GM12892 (cell line): ENCODE measurements around the gene HTRA1.

Source experiments
- DNase-seq: peaks from one replicate; pipeline ENCODE4 v3.0.0; 2011; ENCODE audit not compliant: insufficient read length
- FAIRE-seq: peaks from 2 replicates; lab custom pipeline; 2011; peaks lifted over from hg19 to GRCh38; lab: Jason Lieb, UNC
- POLR2A ChIP-seq: IDR thresholded peaks from 2 replicates; pipeline ENCODE4 v1.6.1; 2011; ENCODE audit warnings: low read depth, low read length, control low read depth
- POLR2AphosphoS5 ChIP-seq: IDR thresholded peaks from 2 replicates; pipeline ENCODE4 v1.6.1; 2011; ENCODE audit warnings: low read depth, low read length, control low read depth
- TAF1 ChIP-seq: IDR thresholded peaks from 2 replicates; pipeline ENCODE4 v1.6.1; 2011; ENCODE audit warnings: low read depth, mild to moderate bottlenecking, control low read depth, low read length, borderline replicate concordance

Gene HTRA1

DNA sequence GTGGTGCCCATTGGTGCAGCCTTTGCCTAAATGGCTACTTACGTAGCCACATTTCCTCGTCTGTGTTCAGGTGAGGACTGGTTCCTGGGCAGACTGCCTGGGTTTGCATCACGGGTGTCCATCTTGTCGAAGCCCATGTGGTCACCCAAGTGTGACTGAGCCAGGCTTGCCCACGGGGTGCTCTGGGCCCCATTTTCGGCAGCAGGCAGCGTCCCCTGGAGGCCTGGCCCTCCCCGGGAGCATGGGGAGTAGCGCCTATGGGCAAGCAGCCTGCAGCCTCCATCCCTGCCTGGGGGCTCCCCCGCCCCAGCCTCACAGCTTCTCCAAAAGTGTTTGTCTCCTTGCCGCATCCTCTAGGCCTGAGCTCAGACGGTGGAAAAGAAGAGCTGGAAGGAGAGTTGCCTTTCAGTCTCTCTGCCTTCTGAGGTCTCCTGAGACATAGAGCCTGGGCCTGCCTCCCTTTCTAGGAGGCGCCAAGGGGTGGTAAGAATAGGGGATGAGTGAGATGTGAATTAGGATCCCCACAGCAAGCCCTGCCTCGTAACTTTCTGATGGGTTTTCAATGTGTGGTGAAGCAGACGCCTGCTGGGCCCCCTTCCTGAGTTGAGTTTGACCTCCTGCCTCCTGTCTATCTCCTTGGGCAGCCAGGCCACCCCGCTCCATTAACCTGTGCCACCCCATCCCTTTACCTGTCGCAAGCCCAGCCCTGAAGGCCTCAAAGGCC lies 42.7 kb downstream of the HTRA1 start:
- DNase-seq: no peak
- no peak for FAIRE-seq
- TF ChIP-seq TAF1: no peak
- no peak for TF ChIP-seq POLR2AphosphoS5
- TF ChIP-seq POLR2A: no peak

- no peak for DNase-seq
- no peak for FAIRE-seq
- TF ChIP-seq POLR2AphosphoS5 (no peak), TAF1 (no peak), POLR2A (no peak)
These were observed 43.2 kb downstream of the HTRA1 start for GRCh38 chr10:122504610-122504950.

DNA sequence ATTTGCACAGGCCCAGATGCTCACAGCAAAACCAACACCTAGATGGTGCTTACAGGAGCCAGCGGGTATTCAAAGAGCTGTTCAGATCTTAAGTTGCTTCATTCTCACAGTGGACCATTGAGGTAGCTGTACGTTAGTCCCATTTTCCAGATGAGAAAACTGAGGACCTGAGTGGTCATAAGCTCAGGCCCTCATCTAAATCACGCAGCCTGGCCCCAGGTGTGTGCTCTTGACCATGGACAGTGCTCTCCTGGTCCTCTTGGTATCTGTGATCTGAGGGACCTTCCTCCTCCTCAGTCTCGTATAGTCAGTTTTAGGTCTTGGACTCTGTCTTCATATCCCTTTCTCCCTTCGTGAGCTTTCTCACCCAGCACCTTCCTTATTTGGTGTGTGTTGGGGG lies 43.7 kb downstream of the HTRA1 start:
- no peak for DNase-seq
- TF ChIP-seq POLR2AphosphoS5: no peak
- TF ChIP-seq POLR2A: no peak
- TF ChIP-seq TAF1: no peak
- no peak for FAIRE-seq

DNA sequence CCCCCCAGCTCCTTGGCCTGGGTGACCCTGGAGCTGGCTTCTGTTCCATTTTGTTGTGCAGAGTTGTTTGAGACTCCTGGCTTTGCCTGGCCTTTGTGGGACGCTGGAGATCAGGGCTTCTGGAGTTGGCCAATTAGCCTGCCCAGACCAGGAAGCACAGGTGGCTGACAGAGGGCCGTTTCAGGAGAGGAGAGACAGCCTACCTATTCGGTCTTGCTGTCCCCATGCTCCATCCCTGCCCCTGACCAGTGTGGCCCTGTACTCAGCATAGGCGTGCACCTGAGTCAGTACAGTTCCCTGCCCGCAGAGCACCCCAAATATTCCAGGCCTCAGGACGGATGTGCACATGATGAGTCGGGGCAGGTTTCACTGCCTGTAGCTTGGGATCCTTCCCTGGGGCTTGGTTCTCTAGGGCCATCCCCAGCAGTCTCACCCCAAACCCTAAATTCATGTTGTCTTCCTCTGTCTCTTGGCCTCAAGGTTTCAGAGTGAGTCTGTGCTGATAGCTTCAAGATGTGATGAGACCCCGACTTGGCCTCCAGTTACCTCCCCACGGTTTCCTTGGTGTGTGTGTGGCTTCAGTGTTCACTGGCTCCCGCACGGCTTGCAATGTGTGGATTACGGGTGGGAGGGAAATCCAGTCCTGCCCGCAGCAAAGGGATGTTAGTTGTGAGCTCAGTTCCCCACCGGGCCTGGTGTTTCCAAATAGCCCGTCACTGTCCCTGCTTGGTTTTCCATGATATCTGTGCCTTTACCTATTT lies 44.7 kb downstream of the HTRA1 start:
- DNase-seq: no peak
- FAIRE-seq: no peak
- TF ChIP-seq POLR2A (no peak), TAF1 (no peak), POLR2AphosphoS5 (no peak)

- DNase-seq (no peak), FAIRE-seq (no peak)
- TF ChIP-seq TAF1 (no peak), POLR2AphosphoS5 (no peak), POLR2A (no peak)
These were observed 46.3 kb downstream of the HTRA1 start for GRCh38 chr10:122507616-122508015.

GRCh38 chr10:122508021-122508420 lies 46.7 kb downstream of the HTRA1 start:
- FAIRE-seq (peak; percentile 9), DNase-seq (no peak)
- TF ChIP-seq POLR2AphosphoS5 (no peak), TAF1 (no peak), POLR2A (no peak)

- no peak for FAIRE-seq
- TF ChIP-seq TAF1 (no peak), POLR2AphosphoS5 (no peak), POLR2A (no peak)
These were observed 48.0 kb downstream of the HTRA1 start for GRCh38 chr10:122509323-122509722.

GRCh38 chr10:122510326-122510725 lies 49.0 kb downstream of the HTRA1 start:
- DNase-seq: no peak
- FAIRE-seq: no peak
- TF ChIP-seq POLR2A (no peak), TAF1 (no peak), POLR2AphosphoS5 (no peak)

More at GRCh38 chr10:122509323-122509722, 48.0 kb downstream of the HTRA1 start:
- no peak for DNase-seq

- TF ChIP-seq POLR2AphosphoS5 (no peak), POLR2A (no peak), TAF1 (no peak)
- DNase-seq (no peak), FAIRE-seq (no peak)
These were observed 49.4 kb downstream of the HTRA1 start for GRCh38 chr10:122510736-122511135.

DNA sequence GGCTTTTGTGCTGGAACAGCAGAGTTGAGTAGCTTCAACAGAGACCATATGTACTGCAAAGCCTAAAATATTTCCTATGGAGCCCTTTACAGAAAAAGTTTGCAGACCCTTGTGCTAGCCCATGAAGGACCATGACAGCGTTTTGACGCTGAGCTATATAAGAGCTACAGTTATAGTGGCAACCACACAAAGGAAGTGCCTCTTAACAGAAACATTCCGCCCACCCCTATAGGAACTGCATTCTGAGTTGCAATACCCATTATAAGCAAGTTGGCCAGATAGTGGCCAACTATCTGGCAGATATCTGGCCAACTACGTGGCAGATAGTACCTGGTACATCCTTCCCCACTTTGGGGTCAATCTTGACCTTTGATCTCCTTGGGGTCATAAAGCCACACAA lies 51.7 kb downstream of the HTRA1 start:
- TF ChIP-seq POLR2A (no peak), TAF1 (no peak), POLR2AphosphoS5 (no peak)
- DNase-seq (no peak), FAIRE-seq (no peak)

GRCh38 chr10:122514045-122514840 lies 52.9 kb downstream of the HTRA1 start:
- FAIRE-seq (no peak), DNase-seq (no peak)
- TF ChIP-seq POLR2A (no peak), TAF1 (no peak), POLR2AphosphoS5 (no peak)
